Activated T-cell treated with anti-CD3 and anti-CD28 coated beads, Interleukin-2, amount 50 U/mL, for 4 hours (primary cell): Measurements from ENCODE around the gene TMEM156. TPM values are rescaled to one million over a fixed set of nuclear protein-coding genes. Genes with fewer than 3 reads are reported as not detected.
"Not testable (repeated sequence)": the region's sequence is repeated elsewhere in the genome, so short reads cannot be mapped to it uniquely, and the experiment has no call there.

Experiments used
- ATAC-seq, 2 donors: fragments of 200-7000 bp; cut with Tn5 transposase; one replicate each; pipeline ENCODE4 v1.10.0; 2021
- DNase-seq: peaks from one replicate; pipeline ENCODE4 v3.0.0-alpha.2; 2020
- H3K27me3 Mint-ChIP-seq: one replicate; pipeline ENCODE4 v1.8.0; 2021; ENCODE audit warnings: low read depth, mixed read lengths
- H3K36me3 Mint-ChIP-seq: one replicate; pipeline ENCODE4 v1.8.0; 2022; ENCODE audit warnings: mixed read lengths; ENCODE audit not compliant: insufficient read depth
- H3K4me1 Mint-ChIP-seq: one replicate; pipeline ENCODE4 v1.8.0; 2021; ENCODE audit warnings: low read depth, mixed read lengths
- H3K4me3 Mint-ChIP-seq: one replicate; pipeline ENCODE4 v1.8.0; 2021; ENCODE audit warnings: mild to moderate bottlenecking, moderate library complexity, mixed read lengths
- H3K9me3 Mint-ChIP-seq: one replicate; pipeline ENCODE4 v1.8.0; 2021; ENCODE audit warnings: mixed read lengths
- total RNA-seq, 3 donors: library from RNA; stranded (reverse); gene quantifications; one replicate each; pipeline ENCODE4 v1.2.1, GENCODE V29; 2021

The TMEM156 gene
- total RNA-seq, 3 donors from 2014 or later, result 4.1 to 5.3 (median 4.9) TPM

GRCh38 chr4:39031590-39032020, 604 bp downstream of the TMEM156 start:
- H3K9me3 Mint-ChIP-seq, DNase-seq, ATAC-seq, H3K36me3 Mint-ChIP-seq, H3K27me3 Mint-ChIP-seq: not testable (repeated sequence)
- peak overlapping the region; percentile 85 for H3K4me3 Mint-ChIP-seq
- peaks cover 43% of the 10 kb centered on the region for H3K4me1 Mint-ChIP-seq

GRCh38 chr4:39030725-39031124, 1.5 kb downstream of the TMEM156 start:
- ATAC-seq (no peak), DNase-seq (no peak)
- peak overlapping the region; percentile 85 for H3K4me3 Mint-ChIP-seq
- peaks cover 47% of the 10 kb centered on the region for H3K4me1 Mint-ChIP-seq
- no peaks in the 10 kb centered on the region for H3K9me3 Mint-ChIP-seq
- H3K27me3 Mint-ChIP-seq, result no peaks in the 10 kb centered on the region
- peaks cover 1% of the 10 kb centered on the region for H3K36me3 Mint-ChIP-seq

- peaks cover 49% of the 10 kb centered on the region for H3K4me1 Mint-ChIP-seq
- ATAC-seq (peak; percentile 17 to 27), DNase-seq (no peak)
Measured at GRCh38 chr4:39029752-39030694, 2.2 kb downstream of the TMEM156 start.

GRCh38 chr4:39026096-39026495, 6.1 kb downstream of the TMEM156 start:
- Mint-ChIP-seq H3K9me3 (peaks cover 4% of the 10 kb centered on the region), H3K27me3 (no peaks in the 10 kb centered on the region), H3K4me1 (peaks cover 30% of the 10 kb centered on the region), H3K4me3 (no peak overlapping the region), H3K36me3 (peaks cover 19% of the 10 kb centered on the region)
- ATAC-seq (no peak), DNase-seq (no peak)

More at GRCh38 chr4:39029752-39030694, 2.2 kb downstream of the TMEM156 start:
- Mint-ChIP-seq H3K4me3 (peak overlapping the region; percentile 85), H3K9me3 (no peaks in the 10 kb centered on the region), H3K27me3 (no peaks in the 10 kb centered on the region), H3K36me3 (peaks cover 3% of the 10 kb centered on the region)

- no peaks in the 10 kb centered on the region for H3K27me3 Mint-ChIP-seq
- no peak overlapping the region for H3K4me3 Mint-ChIP-seq
- ATAC-seq (no peak), DNase-seq (no peak)
- peaks cover 19% of the 10 kb centered on the region for H3K36me3 Mint-ChIP-seq
- H3K9me3 Mint-ChIP-seq, result peaks cover 4% of the 10 kb centered on the region
- H3K4me1 Mint-ChIP-seq, result peaks cover 30% of the 10 kb centered on the region
Measured at GRCh38 chr4:39025552-39026085, 6.6 kb downstream of the TMEM156 start.

- Mint-ChIP-seq H3K36me3 (peaks cover 19% of the 10 kb centered on the region), H3K9me3 (peaks cover 4% of the 10 kb centered on the region), H3K4me1 (peaks cover 23% of the 10 kb centered on the region), H3K27me3 (no peaks in the 10 kb centered on the region), H3K4me3 (no peak overlapping the region)
- ATAC-seq (no peak), DNase-seq (no peak)
Measured at GRCh38 chr4:39024311-39024865, 7.8 kb downstream of the TMEM156 start.

- peaks cover 21% of the 10 kb centered on the region for H3K36me3 Mint-ChIP-seq
- peaks cover 4% of the 10 kb centered on the region for H3K9me3 Mint-ChIP-seq
- no peak for ATAC-seq
- H3K27me3 Mint-ChIP-seq, result no peaks in the 10 kb centered on the region
- H3K4me1 Mint-ChIP-seq, result peaks cover 11% of the 10 kb centered on the region
- no peak overlapping the region for H3K4me3 Mint-ChIP-seq
- DNase-seq, result no peak
Measured at GRCh38 chr4:39023059-39023458, 9.2 kb downstream of the TMEM156 start.

- Mint-ChIP-seq H3K27me3 (no peaks in the 10 kb centered on the region), H3K36me3 (peaks cover 21% of the 10 kb centered on the region), H3K4me1 (peaks cover 8% of the 10 kb centered on the region), H3K9me3 (peaks cover 8% of the 10 kb centered on the region), H3K4me3 (no peak overlapping the region)
- DNase-seq (no peak), ATAC-seq (no peak)
Measured at GRCh38 chr4:39022241-39022640, 10.0 kb downstream of the TMEM156 start.

- Mint-ChIP-seq H3K27me3 (no peaks in the 10 kb centered on the region), H3K36me3 (peaks cover 23% of the 10 kb centered on the region), H3K9me3 (peaks cover 10% of the 10 kb centered on the region), H3K4me1 (peaks cover 7% of the 10 kb centered on the region), H3K4me3 (no peak overlapping the region)
- DNase-seq (no peak), ATAC-seq (no peak)
Measured at GRCh38 chr4:39021631-39022030, 10.6 kb downstream of the TMEM156 start.

- ATAC-seq (no peak), DNase-seq (no peak)
- H3K4me1 Mint-ChIP-seq, result peaks cover 5% of the 10 kb centered on the region
- H3K36me3 Mint-ChIP-seq, result peaks cover 30% of the 10 kb centered on the region
- H3K27me3 Mint-ChIP-seq, result no peaks in the 10 kb centered on the region
- H3K4me3 Mint-ChIP-seq, result no peak overlapping the region
- H3K9me3 Mint-ChIP-seq, result peaks cover 16% of the 10 kb centered on the region
Measured at GRCh38 chr4:39020130-39020529, 12.1 kb downstream of the TMEM156 start.

GRCh38 chr4:39014028-39014427, 18.2 kb downstream of the TMEM156 start:
- Mint-ChIP-seq H3K36me3 (peaks cover 26% of the 10 kb centered on the region), H3K27me3 (no peaks in the 10 kb centered on the region), H3K4me3 (no peak overlapping the region), H3K9me3 (peaks cover 22% of the 10 kb centered on the region), H3K4me1 (peaks cover 25% of the 10 kb centered on the region)
- DNase-seq (no peak), ATAC-seq (no peak)

GRCh38 chr4:39004758-39005157, 27.5 kb downstream of the TMEM156 start:
- H3K4me1 Mint-ChIP-seq, result peaks cover 14% of the 10 kb centered on the region
- no peak for DNase-seq
- peaks cover 2% of the 10 kb centered on the region for H3K9me3 Mint-ChIP-seq
- no peak overlapping the region for H3K4me3 Mint-ChIP-seq
- peaks cover 8% of the 10 kb centered on the region for H3K36me3 Mint-ChIP-seq
- ATAC-seq, result no peak
- no peaks in the 10 kb centered on the region for H3K27me3 Mint-ChIP-seq

GRCh38 chr4:39002058-39002457, 30.2 kb downstream of the TMEM156 start:
- H3K36me3 Mint-ChIP-seq, result peaks cover 19% of the 10 kb centered on the region
- not testable (repeated sequence) for H3K9me3 Mint-ChIP-seq, H3K27me3 Mint-ChIP-seq, H3K4me1 Mint-ChIP-seq, ATAC-seq, DNase-seq, H3K4me3 Mint-ChIP-seq

- Mint-ChIP-seq H3K36me3 (peaks cover 36% of the 10 kb centered on the region), H3K4me1 (no peaks in the 10 kb centered on the region), H3K4me3 (no peak overlapping the region), H3K9me3 (peaks cover 6% of the 10 kb centered on the region), H3K27me3 (no peaks in the 10 kb centered on the region)
- ATAC-seq, result no peak
- no peak for DNase-seq
Measured at GRCh38 chr4:38995660-38996005, 36.6 kb downstream of the TMEM156 start.

GRCh38 chr4:38994135-38994534, 38.1 kb downstream of the TMEM156 start:
- Mint-ChIP-seq H3K4me1 (no peaks in the 10 kb centered on the region), H3K36me3 (peaks cover 31% of the 10 kb centered on the region), H3K27me3 (no peaks in the 10 kb centered on the region), H3K4me3 (no peak overlapping the region), H3K9me3 (no peaks in the 10 kb centered on the region)
- ATAC-seq, result no peak
- no peak for DNase-seq
